ENCODE results near the gene EXOSC3. TPM values are rescaled to one million over a fixed set of nuclear protein-coding genes. Genes with fewer than 3 reads are reported as not detected.

The EXOSC3 gene
- total and polyA plus RNA-seq, 2 of the 8 experiments (the other 6 are each of a cell fraction or from before 2014, with no cell fraction given): 46.7 to 73.4 TPM

DNA sequence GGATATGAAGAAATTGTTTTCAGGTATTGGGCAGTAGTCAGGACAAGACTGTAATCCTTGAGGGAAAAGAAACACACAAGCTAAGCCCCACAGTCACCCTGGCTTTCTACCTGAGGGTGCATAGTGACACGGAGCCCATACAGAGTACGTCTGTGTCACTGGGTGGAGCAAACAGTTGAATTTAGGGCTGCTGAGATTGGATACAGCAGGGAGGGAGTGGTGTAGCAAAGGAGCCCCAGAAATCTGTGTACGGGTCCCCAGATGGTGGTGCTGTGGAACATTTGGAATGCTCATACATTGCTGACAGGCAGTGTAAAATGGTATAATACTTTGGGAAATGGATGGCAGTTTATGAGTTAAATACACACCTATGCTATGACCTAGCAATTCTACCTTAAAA is 26.1 kb downstream of the EXOSC3 start:
- no peak overlapping the region for H3K4me2 ChIP-seq (ENCODE audit: insufficient read depth in 1 of 2, low read depth in 2 of 2, low read length in 2 of 2)
- no peak overlapping the region for H3K9ac ChIP-seq (replicated peaks in 1 of 4; ENCODE audit: extremely low read depth in 1 of 4, low read depth in 3 of 4, low read length in 3 of 4)
- H3K4me3 ChIP-seq (ENCODE audit: extremely low read depth in 1 of 4, insufficient read depth in 2 of 4, low read depth in 3 of 4, low read length in 4 of 4): no peak overlapping the region
- H3K23ac ChIP-seq (ENCODE audit: insufficient read length): no peak overlapping the region
- WGBS, 2 experiments (ENCODE audit: extremely low coverage in 1 of 2, insufficient coverage in 1 of 2, insufficient read length in 1 of 2, insufficient replicate concordance in 2 of 2, low coverage in 1 of 2, low lambda C conversion rate in 2 of 2, missing lambda C conversion rate in 1 of 2): 75% methylated on average over 3 of the region's 3 CpGs; no CpG with 5 or more reads in 1 of the 2 experiments
- ChIA-PET CTCF (ENCODE audit: partially characterized antibody) (interaction anchor here (0.9 kb wide), 1 partner anchor 27 kb away, joined by 3 read pairs; no protein-coding TSS in a partner anchor), POLR2A (ENCODE audit: partially characterized antibody) (no interaction called here)
- no peak overlapping the region for H2BK20ac ChIP-seq (ENCODE audit: low read length)
- H4K91ac ChIP-seq (replicated peaks; ENCODE audit: insufficient read length, low read length): no peak overlapping the region
- H2AFZ ChIP-seq (ENCODE audit: low read length): no peak overlapping the region
- no peak overlapping the region for H2AK5ac ChIP-seq (ENCODE audit: low read depth, low read length)
- no peak overlapping the region for H2BK15ac ChIP-seq (ENCODE audit: low read length)
- H3K56ac ChIP-seq (replicated peaks; ENCODE audit: insufficient read length, low read depth, low read length): no peak overlapping the region
- H4K5ac ChIP-seq (ENCODE audit: insufficient read length, low read depth, low read length): no peak overlapping the region
- H2BK5ac ChIP-seq (ENCODE audit: low read depth, low read length): no peak overlapping the region
- no peak overlapping the region for H2BK120ac ChIP-seq (replicated peaks; ENCODE audit: low read depth, low read length)
- FAIRE-seq (no peak), DNase-seq (ENCODE audit: low read depth in 1 of 2, low spot score in 2 of 2) (no peak)
- no peak overlapping the region for H3K27ac ChIP-seq (ENCODE audit: low read depth, low read length)
- peaks cover 4% of the 10 kb centered on the region; the same call in 1 of the 2 replicates for H3K23me2 ChIP-seq (ENCODE audit: low read depth, low read length)
- H2BK12ac ChIP-seq (ENCODE audit: low read depth, low read length): no peak overlapping the region
- no peak overlapping the region for H3K14ac ChIP-seq (ENCODE audit: insufficient read length)
- no peaks in the 10 kb centered on the region for H3K27me3 ChIP-seq (replicated peaks in 1 of 4; ENCODE audit: control insufficient read depth in 3 of 4, extremely low read depth in 1 of 4, insufficient read depth in 3 of 4, low read length in 3 of 4)
- no peaks in the 10 kb centered on the region for H3K36me3 ChIP-seq (ENCODE audit: control insufficient read depth in 2 of 4, insufficient read depth in 4 of 4, low read length in 3 of 4)
- no peaks in the 10 kb centered on the region for H3K79me2 ChIP-seq (ENCODE audit: control insufficient read depth in 1 of 2, insufficient read depth in 2 of 2, low read length in 2 of 2)
- H3K4me1 ChIP-seq (replicated peaks in 1 of 4; ENCODE audit: control insufficient read depth in 3 of 4, insufficient read depth in 4 of 4, low read length in 3 of 4): peaks cover 0 to 5% (median 1%) of the 10 kb centered on the region in 4 experiments; a peak in 3 of 7 replicates
- H3K4ac ChIP-seq (replicated peaks; ENCODE audit: insufficient read length, low read depth, low read length): no peak overlapping the region
- H4K20me1 ChIP-seq (replicated peaks in 1 of 2; ENCODE audit: control insufficient read depth in 1 of 2, insufficient read depth in 2 of 2, low read length in 2 of 2): no peaks in the 10 kb centered on the region
- H3K79me1 ChIP-seq (ENCODE audit: low read depth, low read length): no peaks in the 10 kb centered on the region
- no peak overlapping the region for H4K8ac ChIP-seq (ENCODE audit: extremely low read depth, insufficient read depth, low read length)
- no peak overlapping the region for H3K18ac ChIP-seq (ENCODE audit: extremely low read depth, low read length)
- no peaks in the 10 kb centered on the region for H3K9me3 ChIP-seq (ENCODE audit: insufficient read depth in 2 of 2, low read depth in 1 of 2, low read length in 1 of 2)
- no peak for TF ChIP-seq POLR2A (IDR thresholded peaks at IDR 0.05; ENCODE audit: control extremely low read depth in 1 of 2, low read depth in 2 of 2, low read length in 2 of 2)
- no peak for TF ChIP-seq POLR2AphosphoS5 (IDR thresholded peaks at IDR 0.05; ENCODE audit: low read depth, low read length)
- no peak for TF ChIP-seq BCL11A (IDR thresholded peaks at IDR 0.05; ENCODE audit: low read depth in 2 of 2, low read length in 2 of 2)
- TF ChIP-seq RBBP5 (IDR thresholded peaks at IDR 0.05; ENCODE audit: borderline replicate concordance, low read depth, low read length): no peak
- TF ChIP-seq SRF (IDR thresholded peaks at IDR 0.05; ENCODE audit: low read depth, low read length): no peak
- TF ChIP-seq CBX5 (IDR thresholded peaks at IDR 0.05; ENCODE audit: low read depth, low read length): no peak
- TF ChIP-seq EZH2 (IDR thresholded peaks at IDR 0.05; ENCODE audit: low read depth, low read length, severe bottlenecking): no peak
- TF ChIP-seq HDAC6 (IDR thresholded peaks at IDR 0.05; ENCODE audit: low read depth, low read length): no peak
- TF ChIP-seq, protein P1, sequence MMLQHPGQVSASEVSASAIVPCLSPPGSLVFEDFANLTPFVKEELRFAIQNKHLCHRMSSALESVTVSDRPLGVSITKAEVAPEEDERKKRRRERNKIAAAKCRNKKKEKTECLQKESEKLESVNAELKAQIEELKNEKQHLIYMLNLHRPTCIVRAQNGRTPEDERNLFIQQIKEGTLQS (IDR thresholded peaks at IDR 0.05; ENCODE audit: insufficient read depth, low read depth, low read length): no peak
- no peak for TF ChIP-seq HDAC2 (IDR thresholded peaks at IDR 0.05; ENCODE audit: borderline replicate concordance in 1 of 2, low read depth in 2 of 2, low read length in 2 of 2)
- no peak for TF ChIP-seq TAF7 (optimal IDR thresholded peaks at IDR 0.05; ENCODE audit: borderline replicate concordance, low read depth, low read length)
- no peak for TF ChIP-seq GABPA (IDR thresholded peaks at IDR 0.05; ENCODE audit: borderline replicate concordance, insufficient read depth, low read length)
- no peak for TF ChIP-seq TCF12 (IDR thresholded peaks at IDR 0.05; ENCODE audit: low read depth, low read length)
- no peak for TF ChIP-seq KDM4A (IDR thresholded peaks at IDR 0.05; ENCODE audit: low read depth, low read length, severe bottlenecking)
